CD8-positive, alpha-beta memory T cell (primary cell): Measurements from ENCODE around the gene NLK. TPM values are rescaled to one million over a fixed set of nuclear protein-coding genes. Genes with fewer than 3 reads are reported as not detected.
"Not testable (repeated sequence)": the region's sequence is repeated elsewhere in the genome, so short reads cannot be mapped to it uniquely, and the experiment has no call there.

Source experiments
- CTCF ChIA-PET: fragments of 350-600 bp; sonication (Branson Sonifier 250); formaldehyde crosslinking; loops from one replicate; lab custom pipeline; 2021; ENCODE audit warnings: antibody characterized with exemption; lab: Charles Lee
- POLR2A ChIA-PET: fragments of 350-600 bp; sonication (Branson Sonifier 250); formaldehyde crosslinking; loops from one replicate; lab custom pipeline; 2021; ENCODE audit warnings: antibody characterized with exemption; lab: Charles Lee
- DNase-seq, 5 donors: peaks; one replicate each; pipeline versions ENCODE4 v3.0.0 to v3.0.0-alpha.2; 2020 to 2022; ENCODE audit warnings: mixed read lengths in 1 of 5
- H3K27ac ChIP-seq: one replicate; pipeline ENCODE4 v1.7.0; 2013; ENCODE audit warnings: low read depth, mild to moderate bottlenecking, low read length, moderate library complexity
- H3K27me3 ChIP-seq: 2 replicates; pipeline ENCODE4 v1.7.0; 2013; ENCODE audit warnings: low read length, mild to moderate bottlenecking; ENCODE audit not compliant: insufficient read depth, poor library complexity, severe bottlenecking
- H3K36me3 ChIP-seq: 2 replicates; pipeline ENCODE4 v1.7.0; 2013; ENCODE audit warnings: mild to moderate bottlenecking, low read length, moderate library complexity; ENCODE audit not compliant: insufficient read depth
- H3K4me1 ChIP-seq: 2 replicates; pipeline ENCODE4 v1.7.0; 2013; ENCODE audit warnings: mild to moderate bottlenecking, low read length, moderate library complexity; ENCODE audit not compliant: insufficient read depth
- H3K4me3 ChIP-seq: 2 replicates; pipeline ENCODE4 v1.7.0; 2013; ENCODE audit warnings: mild to moderate bottlenecking, low read length
- H3K9me3 ChIP-seq: 2 replicates; pipeline ENCODE4 v1.7.0; 2013; ENCODE audit warnings: mild to moderate bottlenecking, low read length
- H3K27ac Mint-ChIP-seq, 8 donors: one replicate each; pipeline ENCODE4 v1.8.0; 2020 to 2021; ENCODE audit warnings: mixed read lengths in 8 of 8, mild to moderate bottlenecking in 6 of 8, inconsistent platforms in 3 of 8, moderate library complexity in 3 of 8
- H3K27me3 Mint-ChIP-seq, 2 donors: one replicate each; pipeline ENCODE4 v1.8.0; 2020 to 2021; ENCODE audit warnings: mixed read lengths in 2 of 2, mild to moderate bottlenecking in 1 of 2, moderate library complexity in 1 of 2
- H3K36me3 Mint-ChIP-seq, 3 donors: one replicate each; pipeline ENCODE4 v1.8.0; 2020 to 2021; ENCODE audit warnings: mixed read lengths in 3 of 3, inconsistent platforms in 1 of 3, mild to moderate bottlenecking in 1 of 3
- H3K4me1 Mint-ChIP-seq, 3 donors: one replicate each; pipeline ENCODE4 v1.8.0; 2020 to 2021; ENCODE audit warnings: mixed read lengths in 3 of 3, inconsistent platforms in 1 of 3, mild to moderate bottlenecking in 1 of 3
- H3K4me3 Mint-ChIP-seq, 7 donors: one replicate each; pipeline ENCODE4 v1.8.0; 2020 to 2021; ENCODE audit warnings: mixed read lengths in 7 of 7, mild to moderate bottlenecking in 6 of 7, moderate library complexity in 4 of 7, inconsistent platforms in 2 of 7
- H3K9me3 Mint-ChIP-seq, 5 donors: one replicate each; pipeline ENCODE4 v1.8.0; 2020 to 2022; ENCODE audit warnings: mixed read lengths in 5 of 5, mild to moderate bottlenecking in 3 of 5, moderate library complexity in 2 of 5, inconsistent platforms in 1 of 5
- polyA plus RNA-seq: library from polyadenylated mRNA; unstranded; fragments of 300-500 nt; fragmentation: Illumina TruSeq; gene quantifications from one replicate; pipeline ENCODE4 v1.2.3, GENCODE V29; 2021
- total RNA-seq, 2 experiments: library from RNA; stranded (reverse); gene quantifications; one replicate each; pipeline ENCODE4 v1.2.3, GENCODE V29; 2021

The NLK gene
- total and polyA plus RNA-seq, 3 experiments from 2014 or later = 1.7 to 12.8 (median 12.0) TPM

GRCh38 chr17:28093999-28094716, 51.7 kb downstream of the NLK start:
- no peaks in the 10 kb centered on the region for H3K4me1 ChIP-seq
- CTCF ChIA-PET = no interaction called here
- Mint-ChIP-seq H3K36me3 (peaks cover 4 to 10% (median 7%) of the 10 kb centered on the region in 3 donors), H3K4me1 (peaks cover 13 to 33% (median 20%) of the 10 kb centered on the region in 3 donors), H3K27me3 (no peaks in the 10 kb centered on the region), H3K27ac (no peak overlapping the region), H3K4me3 (no peak overlapping the region), H3K9me3 (peaks cover 0 to 2% (median 0%) of the 10 kb centered on the region in 5 donors)
- POLR2A ChIA-PET = interaction anchor here (0.6 kb wide), 1 partner anchor 37 kb away, joined by 3 read pairs; no protein-coding TSS in a partner anchor
- no peak for DNase-seq
- no peak overlapping the region for H3K27ac ChIP-seq
- no peaks in the 10 kb centered on the region for H3K9me3 ChIP-seq
- no peaks in the 10 kb centered on the region for H3K27me3 ChIP-seq
- no peak overlapping the region for H3K4me3 ChIP-seq
- H3K36me3 ChIP-seq = no peaks in the 10 kb centered on the region

GRCh38 chr17:28096756-28097155, 54.3 kb downstream of the NLK start:
- ChIA-PET CTCF (no interaction called here), POLR2A (no interaction called here)
- Histone ChIP-seq H3K4me3 (no peak overlapping the region), H3K27me3 (no peaks in the 10 kb centered on the region), H3K4me1 (no peaks in the 10 kb centered on the region), H3K9me3 (no peaks in the 10 kb centered on the region), H3K36me3 (no peaks in the 10 kb centered on the region), H3K27ac (no peak overlapping the region)
- peaks cover 4 to 10% (median 6%) of the 10 kb centered on the region in 3 donors for H3K36me3 Mint-ChIP-seq
- H3K4me3 Mint-ChIP-seq = no peak overlapping the region
- no peaks in the 10 kb centered on the region for H3K9me3 Mint-ChIP-seq
- peaks cover 5 to 18% (median 16%) of the 10 kb centered on the region in 3 donors for H3K4me1 Mint-ChIP-seq
- no peak for DNase-seq
- no peak overlapping the region for H3K27ac Mint-ChIP-seq
- no peaks in the 10 kb centered on the region for H3K27me3 Mint-ChIP-seq

GRCh38 chr17:28097254-28097653, 54.8 kb downstream of the NLK start:
- H3K4me3 Mint-ChIP-seq = no peak overlapping the region
- H3K4me3 ChIP-seq = no peak overlapping the region
- H3K27ac Mint-ChIP-seq = no peak overlapping the region
- ChIA-PET CTCF (no interaction called here), POLR2A (no interaction called here)
- H3K27ac ChIP-seq = no peak overlapping the region
- H3K36me3 Mint-ChIP-seq = peaks cover 4 to 10% (median 8%) of the 10 kb centered on the region in 3 donors
- no peaks in the 10 kb centered on the region for H3K36me3 ChIP-seq
- no peaks in the 10 kb centered on the region for H3K9me3 ChIP-seq
- no peaks in the 10 kb centered on the region for H3K27me3 ChIP-seq
- peaks cover 5 to 18% (median 16%) of the 10 kb centered on the region in 3 donors for H3K4me1 Mint-ChIP-seq
- DNase-seq = no peak
- no peaks in the 10 kb centered on the region for H3K4me1 ChIP-seq
- H3K27me3 Mint-ChIP-seq = no peaks in the 10 kb centered on the region
- no peaks in the 10 kb centered on the region for H3K9me3 Mint-ChIP-seq

- peaks cover 4 to 11% (median 8%) of the 10 kb centered on the region in 3 donors for H3K36me3 Mint-ChIP-seq
- no peak overlapping the region for H3K4me3 ChIP-seq
Measured at GRCh38 chr17:28097901-28098300, 55.4 kb downstream of the NLK start.

GRCh38 chr17:28098591-28098990, 56.1 kb downstream of the NLK start:
- DNase-seq, H3K27ac Mint-ChIP-seq, CTCF ChIA-PET, POLR2A ChIA-PET, H3K9me3 Mint-ChIP-seq, H3K9me3 ChIP-seq, H3K4me3 Mint-ChIP-seq, H3K27me3 Mint-ChIP-seq, H3K4me3 ChIP-seq, H3K4me1 ChIP-seq, H3K36me3 ChIP-seq, H3K27ac ChIP-seq, H3K27me3 ChIP-seq: not testable (repeated sequence)
- H3K36me3 Mint-ChIP-seq = peaks cover 4 to 11% (median 8%) of the 10 kb centered on the region in 3 donors
- H3K4me1 Mint-ChIP-seq = peaks cover 5 to 18% (median 13%) of the 10 kb centered on the region in 3 donors

More at GRCh38 chr17:28097901-28098300, 55.4 kb downstream of the NLK start:
- no peaks in the 10 kb centered on the region for H3K36me3 ChIP-seq
- Mint-ChIP-seq H3K4me1 (peaks cover 5 to 18% (median 16%) of the 10 kb centered on the region in 3 donors), H3K27ac (no peak overlapping the region), H3K27me3 (no peaks in the 10 kb centered on the region), H3K9me3 (no peaks in the 10 kb centered on the region), H3K4me3 (no peak overlapping the region)
- no peaks in the 10 kb centered on the region for H3K4me1 ChIP-seq
- POLR2A ChIA-PET = no interaction called here
- H3K27ac ChIP-seq = no peak overlapping the region
- CTCF ChIA-PET = no interaction called here
- no peak for DNase-seq
- no peaks in the 10 kb centered on the region for H3K9me3 ChIP-seq
- no peaks in the 10 kb centered on the region for H3K27me3 ChIP-seq

GRCh38 chr17:28100251-28100650, 57.8 kb downstream of the NLK start:
- no peaks in the 10 kb centered on the region for H3K4me1 ChIP-seq
- Mint-ChIP-seq H3K27ac (no peak overlapping the region), H3K4me1 (peaks cover 3 to 13% (median 7%) of the 10 kb centered on the region in 3 donors), H3K27me3 (no peaks in the 10 kb centered on the region), H3K4me3 (no peak overlapping the region), H3K36me3 (peaks cover 4 to 11% (median 8%) of the 10 kb centered on the region in 3 donors), H3K9me3 (no peaks in the 10 kb centered on the region)
- DNase-seq = no peak
- POLR2A ChIA-PET = no interaction called here
- H3K27ac ChIP-seq = no peak overlapping the region
- no peak overlapping the region for H3K4me3 ChIP-seq
- CTCF ChIA-PET = no interaction called here
- H3K27me3 ChIP-seq = no peaks in the 10 kb centered on the region
- no peaks in the 10 kb centered on the region for H3K36me3 ChIP-seq
- no peaks in the 10 kb centered on the region for H3K9me3 ChIP-seq

GRCh38 chr17:28100936-28101335, 58.5 kb downstream of the NLK start:
- DNase-seq = no peak
- H3K4me3 Mint-ChIP-seq = no peak overlapping the region
- H3K36me3 ChIP-seq = no peaks in the 10 kb centered on the region
- H3K36me3 Mint-ChIP-seq = peaks cover 4 to 11% (median 8%) of the 10 kb centered on the region in 3 donors
- H3K9me3 Mint-ChIP-seq = no peaks in the 10 kb centered on the region
- no peak overlapping the region for H3K27ac ChIP-seq
- no peaks in the 10 kb centered on the region for H3K27me3 Mint-ChIP-seq
- no peaks in the 10 kb centered on the region for H3K9me3 ChIP-seq
- POLR2A ChIA-PET = no interaction called here
- CTCF ChIA-PET = no interaction called here
- no peaks in the 10 kb centered on the region for H3K4me1 ChIP-seq
- peaks cover 3 to 13% (median 3%) of the 10 kb centered on the region in 3 donors for H3K4me1 Mint-ChIP-seq
- H3K4me3 ChIP-seq = no peak overlapping the region
- no peak overlapping the region for H3K27ac Mint-ChIP-seq
- H3K27me3 ChIP-seq = no peaks in the 10 kb centered on the region

GRCh38 chr17:28101919-28102318, 59.4 kb downstream of the NLK start:
- no peaks in the 10 kb centered on the region for H3K9me3 Mint-ChIP-seq
- H3K27ac ChIP-seq = no peak overlapping the region
- H3K4me3 Mint-ChIP-seq = no peak overlapping the region
- H3K27me3 ChIP-seq = no peaks in the 10 kb centered on the region
- H3K9me3 ChIP-seq = no peaks in the 10 kb centered on the region
- no peaks in the 10 kb centered on the region for H3K27me3 Mint-ChIP-seq
- no peaks in the 10 kb centered on the region for H3K4me1 ChIP-seq
- H3K36me3 Mint-ChIP-seq = peaks cover 4 to 11% (median 8%) of the 10 kb centered on the region in 3 donors
- no peaks in the 10 kb centered on the region for H3K36me3 ChIP-seq
- H3K4me1 Mint-ChIP-seq = peaks cover under 1 to 8% (median 3%) of the 10 kb centered on the region in 3 donors
- no peak for DNase-seq
- ChIA-PET POLR2A (interaction anchor here (0.7 kb wide), 1 partner anchor 28 kb away, joined by 5 read pairs; no protein-coding TSS in a partner anchor), CTCF (no interaction called here)
- no peak overlapping the region for H3K27ac Mint-ChIP-seq
- H3K4me3 ChIP-seq = no peak overlapping the region
